ENCODE results near the gene SMAP2.
"Not testable (repeated sequence)": the region's sequence is repeated elsewhere in the genome, so short reads cannot be mapped to it uniquely, and the experiment has no call there.

SMAP2 gene

DNA sequence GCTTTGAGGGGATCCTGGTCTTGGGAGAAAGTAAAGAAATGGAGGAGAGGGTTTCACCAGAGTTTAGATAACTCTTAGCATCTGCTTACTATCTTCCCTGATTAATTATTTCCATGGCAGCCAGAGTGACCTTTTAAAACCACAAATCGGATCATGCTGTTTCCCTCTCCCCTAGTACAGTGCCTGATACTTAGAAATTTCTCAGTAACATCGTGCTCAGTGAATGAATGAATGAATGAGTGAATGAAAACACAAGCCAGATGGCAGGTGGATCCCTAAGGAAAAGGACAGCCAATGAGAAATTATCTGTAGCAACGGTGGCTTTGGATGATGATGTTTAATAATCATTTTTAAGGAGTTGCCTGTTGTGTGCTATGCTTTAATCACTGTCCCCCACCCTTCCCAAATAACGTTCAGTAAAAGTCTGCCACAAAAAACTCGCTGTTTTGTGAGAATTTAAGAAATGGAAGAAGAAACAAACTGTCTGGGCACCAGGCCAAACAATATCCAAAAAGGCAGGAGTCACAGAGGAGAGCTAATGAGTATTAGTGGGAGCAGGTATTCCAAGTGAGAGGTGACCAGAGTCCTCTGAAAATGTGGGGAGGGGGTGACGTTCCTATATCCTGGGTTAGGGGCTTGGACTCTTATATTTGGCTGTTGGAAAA is 737 bp upstream of the SMAP2 start:
- no peak for DNase-seq

DNA sequence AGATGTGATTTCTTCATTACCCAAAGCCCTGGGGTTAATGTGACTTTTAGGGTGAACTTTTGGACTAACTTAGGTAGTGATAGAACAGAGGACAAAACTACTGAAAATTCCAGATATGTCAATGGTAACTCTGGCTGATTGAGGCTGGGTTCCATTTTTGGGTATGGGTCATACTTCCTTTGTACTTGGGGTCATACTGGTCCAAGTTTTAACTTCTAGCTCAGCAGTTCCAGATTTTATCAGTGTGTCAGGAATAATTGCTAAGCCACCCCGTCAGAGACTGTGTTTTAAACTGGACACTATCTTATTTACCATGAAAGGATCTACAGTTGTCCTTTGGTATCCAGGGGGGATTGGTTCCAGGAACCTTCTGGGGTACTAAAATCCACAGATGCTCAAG is 4.0 kb downstream of the SMAP2 start:
- no peak for DNase-seq

DNA sequence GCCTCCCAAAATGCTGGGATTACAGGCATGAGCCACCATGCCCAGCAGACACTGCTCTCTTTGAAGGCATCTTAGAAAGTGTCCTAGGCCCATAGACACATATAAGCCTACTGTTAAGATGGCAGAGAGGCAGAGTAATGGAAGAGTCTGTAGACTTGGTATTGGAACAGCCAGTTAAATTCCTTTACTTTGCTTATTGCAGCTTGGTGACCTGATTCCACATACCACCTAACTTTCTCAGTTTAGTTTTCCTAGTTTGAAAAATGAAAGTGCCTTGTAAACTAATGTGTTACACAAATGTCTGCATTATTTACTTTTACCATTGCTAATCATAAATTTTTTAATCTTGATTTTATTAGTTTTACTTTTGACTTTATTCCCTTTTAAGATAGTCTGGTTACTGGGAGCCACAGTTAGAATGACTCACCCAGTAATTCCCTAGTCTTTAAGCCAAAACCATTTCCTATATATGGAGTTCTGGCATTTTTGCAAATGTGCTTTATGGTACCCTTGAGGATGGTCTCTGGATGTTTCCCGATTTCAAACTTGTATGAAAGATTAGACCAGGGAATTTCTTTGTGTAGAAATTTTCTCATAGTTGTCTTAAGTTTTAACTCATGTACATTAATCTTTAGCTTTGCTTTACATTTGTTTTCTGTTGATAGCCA is 6.4 kb downstream of the SMAP2 start:
- no peak for DNase-seq

DNA sequence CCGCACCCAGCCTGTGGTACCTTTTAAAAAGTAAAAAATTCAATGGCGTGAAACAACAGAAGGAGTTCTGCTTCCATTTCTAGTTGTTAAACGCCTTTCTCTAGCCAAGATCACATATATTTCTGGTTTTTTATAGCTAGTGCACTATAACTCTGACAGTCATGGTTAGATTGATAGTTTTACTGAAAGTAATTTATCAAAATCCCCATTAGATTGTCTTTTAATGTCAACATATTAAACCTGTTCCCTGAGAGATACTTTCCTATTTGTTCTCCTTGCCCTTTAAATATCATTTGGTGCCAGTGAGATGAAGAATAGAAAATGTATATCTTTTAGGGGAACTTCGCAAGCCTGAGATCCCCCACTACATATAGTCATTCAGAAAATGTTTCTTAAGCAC is 7.3 kb downstream of the SMAP2 start:
- DNase-seq, result no peak

DNA sequence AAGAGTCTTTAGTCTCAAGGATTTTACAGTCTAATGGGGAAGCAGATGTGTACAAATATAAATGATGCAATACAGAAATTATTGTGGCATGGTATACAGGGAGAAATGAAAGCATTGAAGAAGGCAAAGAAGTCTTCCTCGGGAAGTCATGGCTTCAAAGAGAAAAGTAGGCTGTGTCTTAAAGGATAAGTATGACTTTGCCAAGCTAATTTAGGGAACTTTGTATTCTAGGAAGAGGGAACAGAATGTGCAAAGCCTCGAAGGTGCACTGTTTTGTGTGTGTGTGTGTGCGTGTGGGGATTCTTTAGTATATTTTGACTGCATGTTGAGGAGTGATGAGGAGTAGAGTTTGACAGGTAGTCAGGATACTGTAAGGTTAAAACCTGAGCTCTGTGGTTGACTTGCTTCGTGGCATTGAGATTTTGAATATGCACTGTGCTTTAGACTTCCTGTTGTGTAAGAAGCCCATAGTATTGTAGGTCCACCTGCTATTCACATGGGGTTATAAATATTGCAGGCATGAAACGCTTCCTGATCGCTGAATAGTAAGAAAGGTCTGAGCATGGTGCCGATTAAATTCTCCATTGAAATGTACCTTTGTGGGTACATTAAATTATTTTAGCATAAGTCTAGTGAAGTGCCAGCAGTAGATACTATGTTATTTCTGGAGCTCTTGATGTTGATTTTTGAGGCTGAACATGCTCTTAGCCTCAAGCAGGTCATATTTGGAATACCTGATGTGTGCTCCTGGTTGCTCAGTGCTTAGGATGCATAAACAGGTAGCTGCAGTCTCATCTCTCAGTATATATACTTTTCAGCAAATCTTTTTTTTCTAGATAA is 8.0 kb downstream of the SMAP2 start:
- no peak for DNase-seq

DNA sequence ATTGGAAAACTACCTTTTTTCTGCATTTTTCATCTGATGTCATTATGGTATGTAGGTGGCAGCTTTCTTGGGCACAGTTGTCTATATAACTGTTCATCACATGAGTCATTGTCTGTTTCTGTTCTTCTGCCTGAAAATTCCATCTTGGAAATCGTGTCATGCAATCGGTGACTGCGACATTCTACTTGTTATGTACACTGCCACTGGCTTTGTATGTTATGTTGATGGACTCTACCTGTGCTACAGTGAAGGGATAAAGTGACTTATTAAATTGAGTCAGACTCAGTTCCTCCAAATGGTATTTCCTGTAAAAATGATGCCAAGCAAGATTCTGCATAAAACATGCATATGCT is 8.6 kb downstream of the SMAP2 start:
- DNase-seq, result no peak

DNA sequence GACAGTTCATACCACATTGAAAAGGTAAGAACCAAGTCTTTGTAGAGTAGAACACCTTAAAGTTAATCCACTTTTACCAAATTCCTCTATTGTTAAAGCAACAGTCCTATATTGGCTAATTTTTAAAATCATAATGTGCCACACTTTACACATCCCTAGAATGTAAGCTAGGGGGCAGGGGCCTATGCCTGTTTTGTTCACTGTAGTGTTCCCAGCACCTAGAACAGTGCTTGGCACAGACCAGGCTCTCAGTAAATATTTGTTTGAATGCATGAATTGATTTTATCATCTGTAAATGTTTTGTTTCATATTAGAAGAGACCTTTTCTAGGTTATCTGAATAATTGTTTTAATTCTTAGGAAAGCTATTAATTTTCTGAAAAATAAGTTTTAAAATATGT is 9.1 kb downstream of the SMAP2 start:
- DNase-seq, result no peak

DNA sequence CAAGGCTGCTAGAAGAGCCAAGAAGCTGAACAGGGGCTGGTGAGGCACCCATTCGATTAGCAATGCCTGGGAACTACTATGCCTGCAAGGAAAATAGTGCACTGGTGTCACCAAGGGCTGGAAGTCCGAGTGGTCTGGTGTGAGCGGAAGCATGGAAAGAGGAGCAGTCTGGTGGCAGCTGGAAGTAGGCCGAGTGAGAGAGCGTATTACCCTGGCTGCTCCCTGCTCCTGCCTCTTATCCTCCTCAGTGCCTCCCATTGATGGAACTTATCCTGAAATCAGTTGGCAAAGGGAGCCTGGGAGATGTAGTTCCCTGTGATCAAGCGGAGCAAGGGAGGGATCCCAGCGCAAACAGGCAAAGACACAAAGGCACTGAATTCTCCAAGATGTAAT is 9.6 kb downstream of the SMAP2 start:
- no peak for DNase-seq

DNA sequence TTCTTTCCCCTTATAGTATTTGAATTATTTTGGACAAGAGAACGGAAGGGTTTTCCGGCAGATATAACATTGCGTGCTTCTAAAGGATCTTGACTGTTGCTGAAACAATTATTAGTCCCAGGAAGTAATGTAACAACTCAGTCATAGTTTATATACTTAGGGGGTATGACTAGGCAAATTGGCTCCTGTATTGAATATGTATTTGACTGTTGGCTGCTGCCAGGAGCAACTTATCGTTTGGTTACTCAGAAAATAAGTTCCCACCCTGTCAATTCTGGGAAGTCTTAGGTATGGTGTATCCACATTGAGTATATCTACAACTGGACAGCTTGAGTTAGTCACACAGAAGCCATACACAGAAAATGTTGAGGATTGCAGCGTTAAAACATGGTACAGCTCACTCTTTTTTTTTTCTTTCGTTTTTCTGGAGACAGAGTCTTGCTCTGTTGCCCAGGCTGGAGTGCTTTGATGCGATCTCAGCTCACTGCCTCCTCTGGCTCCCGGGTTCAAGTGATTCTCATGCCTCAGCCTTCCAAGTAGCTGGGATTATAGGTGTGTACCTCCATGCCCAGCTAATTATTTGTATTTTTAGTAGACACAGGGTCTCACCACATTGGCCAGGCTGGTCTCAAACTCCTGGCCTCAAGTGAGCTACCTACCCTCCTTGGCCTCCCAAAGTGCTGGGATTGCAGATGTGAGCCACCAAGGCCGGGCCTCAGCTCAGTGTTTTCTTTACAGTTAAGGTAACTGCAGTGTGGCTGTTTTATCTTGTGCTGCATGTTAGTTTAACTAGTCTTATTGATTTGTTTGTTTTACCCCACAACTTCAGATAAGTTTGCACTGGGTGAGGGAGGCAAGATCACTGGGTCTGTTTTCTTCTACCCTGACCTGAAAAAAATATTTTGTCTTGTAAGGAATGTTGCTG is 10.2 kb downstream of the SMAP2 start:
- no peak for DNase-seq

DNA sequence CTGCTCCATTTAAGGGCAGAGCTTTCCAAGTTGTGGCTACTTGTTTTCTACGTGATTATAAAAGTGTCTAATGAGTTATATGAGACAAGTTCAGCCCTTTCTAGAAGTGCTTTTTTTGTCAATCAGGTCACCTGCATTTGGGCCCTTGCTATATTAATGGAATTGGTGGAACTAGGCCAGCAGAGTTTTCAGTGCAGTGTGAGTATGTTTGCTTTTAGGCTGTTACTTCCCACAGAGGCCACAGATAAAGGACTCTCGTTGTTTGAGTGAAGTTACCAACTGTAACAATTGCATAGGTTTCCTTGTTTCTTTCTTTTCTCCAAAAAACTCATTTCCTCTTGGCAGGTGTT is 10.9 kb downstream of the SMAP2 start:
- DNase-seq, result no peak

DNA sequence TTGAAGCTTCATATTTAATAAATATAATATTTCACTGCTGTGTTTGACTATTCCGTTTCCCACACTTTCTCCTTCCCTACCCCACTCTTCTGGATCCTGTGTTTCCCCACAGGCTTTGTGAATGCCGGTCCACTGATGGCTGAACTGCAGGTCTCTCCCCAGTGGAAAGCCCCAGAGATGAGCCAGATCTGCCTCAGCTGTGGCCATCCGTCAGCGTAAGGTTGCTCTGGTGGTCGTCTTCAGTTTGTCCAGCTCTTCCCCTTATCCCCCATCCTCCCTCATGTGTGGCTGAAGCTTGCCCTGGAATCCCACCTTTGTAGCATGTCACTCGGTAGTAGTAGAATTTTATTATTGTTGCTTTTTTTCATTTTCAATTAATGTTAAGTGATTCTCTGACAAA is 11.4 kb downstream of the SMAP2 start:
- DNase-seq, result no peak

DNA sequence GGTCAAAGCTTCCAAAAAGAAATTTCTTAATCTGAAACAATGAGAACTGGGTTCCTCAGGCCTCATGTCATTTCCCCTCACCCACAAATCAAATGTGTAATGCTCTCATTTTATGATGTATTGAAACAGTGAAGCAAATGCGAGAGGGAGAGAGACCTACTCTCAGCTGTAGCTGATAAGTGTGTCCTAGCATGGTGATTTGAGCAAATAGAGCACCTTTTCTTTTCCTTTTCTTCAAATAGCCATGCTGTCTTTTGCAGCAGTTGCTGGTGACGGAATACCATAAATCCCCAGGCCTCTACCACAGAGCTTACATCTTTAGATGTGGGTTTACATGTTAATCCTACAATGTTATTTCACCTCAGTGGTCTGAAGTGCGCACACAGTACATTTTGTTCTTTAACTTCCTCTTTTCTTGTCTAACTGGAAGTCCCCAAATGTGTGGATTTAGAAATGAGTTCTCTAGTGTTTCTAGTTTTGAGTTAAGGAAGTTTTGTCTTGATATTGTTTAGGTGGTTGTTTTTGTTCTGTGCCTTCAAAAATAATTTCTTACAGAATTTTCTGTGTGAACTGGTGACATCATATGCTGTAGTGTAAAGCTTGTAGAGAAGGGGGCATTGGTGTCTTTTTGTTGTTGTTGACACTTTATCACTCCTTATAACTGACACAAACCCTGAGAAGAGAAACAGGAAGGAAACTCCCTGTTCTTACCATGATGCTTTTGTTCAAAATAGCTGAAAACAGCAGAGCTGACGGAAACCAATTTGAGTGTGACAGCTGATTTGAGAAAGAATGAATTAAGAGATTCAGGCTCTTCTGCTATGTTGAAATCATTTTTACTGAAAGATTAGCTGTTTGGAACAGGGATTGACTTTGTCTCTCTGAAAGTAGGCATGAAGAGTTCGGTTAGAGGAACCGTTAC is 12.2 kb downstream of the SMAP2 start:
- DNase-seq, result no peak

DNA sequence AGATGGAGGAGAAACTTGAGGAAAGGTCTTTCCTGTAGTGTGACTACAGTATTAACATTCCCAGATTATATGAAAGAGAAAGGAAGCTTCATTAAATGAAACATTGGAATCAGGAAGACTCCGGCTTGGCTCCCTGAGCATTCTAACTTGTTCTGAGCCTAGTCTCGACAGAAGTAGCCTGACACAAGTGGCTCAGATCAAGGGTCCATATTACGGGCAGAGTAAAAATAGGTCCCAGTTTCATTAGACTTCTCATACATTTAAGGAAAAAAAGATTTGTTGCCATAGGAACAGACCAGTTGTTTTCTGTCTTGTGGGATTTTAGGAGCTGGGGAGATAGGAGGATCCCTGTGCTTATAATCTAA is 12.8 kb downstream of the SMAP2 start:
- DNase-seq, result no peak

DNA sequence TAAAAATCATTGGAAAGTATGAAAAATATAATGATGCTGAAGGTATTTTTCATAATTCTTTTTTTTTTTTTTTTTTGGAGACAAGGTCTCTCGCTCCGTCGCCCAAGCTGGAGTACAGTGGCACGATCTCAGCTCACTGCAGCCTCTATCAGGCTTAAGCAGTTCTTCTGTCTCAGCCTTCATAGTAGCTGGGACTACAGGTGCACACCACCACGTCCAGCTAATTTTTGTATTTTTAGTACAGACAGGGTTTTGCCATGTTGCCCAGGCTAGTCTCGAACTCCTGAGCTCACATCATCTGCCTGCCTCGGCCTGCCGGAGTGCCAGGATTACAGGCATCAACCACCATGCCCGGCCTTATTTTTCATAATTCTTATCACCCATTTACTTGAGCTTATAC is 13.3 kb downstream of the SMAP2 start:
- no peak for DNase-seq

DNA sequence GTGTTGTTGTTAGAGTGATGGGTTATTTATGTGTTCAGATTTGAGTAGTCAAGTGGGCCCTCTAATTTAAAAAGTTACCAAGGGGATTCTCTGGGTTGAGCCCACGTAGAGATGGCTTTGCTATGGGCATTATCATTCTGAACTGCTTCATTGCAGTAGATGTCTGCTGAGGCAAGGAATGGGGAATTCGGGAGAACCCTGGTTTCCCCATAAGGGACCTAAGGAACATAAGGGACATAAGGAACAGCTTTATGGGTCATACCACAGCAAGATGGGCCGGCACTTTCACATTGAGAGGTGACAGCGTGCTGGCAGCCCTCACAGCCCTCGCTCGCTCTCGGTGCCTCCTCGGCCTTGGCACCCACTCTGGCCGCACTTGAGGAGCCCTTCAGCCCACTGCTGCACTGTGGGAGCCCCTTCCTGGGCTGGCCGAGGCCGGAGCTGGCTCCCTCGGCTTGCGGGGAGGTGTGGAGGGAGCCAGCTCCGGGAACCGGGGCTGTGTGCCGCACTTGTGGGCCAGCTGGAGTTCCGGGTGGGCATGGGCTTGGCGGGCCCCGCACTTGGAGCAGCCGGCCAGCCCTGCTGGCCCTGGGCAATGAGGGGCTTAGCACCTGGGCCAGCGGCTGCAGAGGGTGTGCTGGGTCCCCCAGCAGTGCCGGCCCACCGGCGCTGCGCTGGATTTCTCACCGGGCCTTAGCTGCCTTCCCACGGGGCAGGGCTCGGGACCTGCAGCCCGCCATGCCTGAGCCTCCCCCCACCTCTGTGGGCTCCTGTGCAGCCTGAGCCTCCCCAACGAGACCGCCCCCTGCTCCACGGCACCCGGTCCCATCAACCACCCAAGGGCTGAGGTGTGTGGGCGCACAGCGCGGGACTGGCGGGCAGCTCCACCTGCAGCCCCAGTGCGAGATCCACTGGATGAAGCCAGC is 14.1 kb downstream of the SMAP2 start:
- DNase-seq, result not testable (repeated sequence)

DNA sequence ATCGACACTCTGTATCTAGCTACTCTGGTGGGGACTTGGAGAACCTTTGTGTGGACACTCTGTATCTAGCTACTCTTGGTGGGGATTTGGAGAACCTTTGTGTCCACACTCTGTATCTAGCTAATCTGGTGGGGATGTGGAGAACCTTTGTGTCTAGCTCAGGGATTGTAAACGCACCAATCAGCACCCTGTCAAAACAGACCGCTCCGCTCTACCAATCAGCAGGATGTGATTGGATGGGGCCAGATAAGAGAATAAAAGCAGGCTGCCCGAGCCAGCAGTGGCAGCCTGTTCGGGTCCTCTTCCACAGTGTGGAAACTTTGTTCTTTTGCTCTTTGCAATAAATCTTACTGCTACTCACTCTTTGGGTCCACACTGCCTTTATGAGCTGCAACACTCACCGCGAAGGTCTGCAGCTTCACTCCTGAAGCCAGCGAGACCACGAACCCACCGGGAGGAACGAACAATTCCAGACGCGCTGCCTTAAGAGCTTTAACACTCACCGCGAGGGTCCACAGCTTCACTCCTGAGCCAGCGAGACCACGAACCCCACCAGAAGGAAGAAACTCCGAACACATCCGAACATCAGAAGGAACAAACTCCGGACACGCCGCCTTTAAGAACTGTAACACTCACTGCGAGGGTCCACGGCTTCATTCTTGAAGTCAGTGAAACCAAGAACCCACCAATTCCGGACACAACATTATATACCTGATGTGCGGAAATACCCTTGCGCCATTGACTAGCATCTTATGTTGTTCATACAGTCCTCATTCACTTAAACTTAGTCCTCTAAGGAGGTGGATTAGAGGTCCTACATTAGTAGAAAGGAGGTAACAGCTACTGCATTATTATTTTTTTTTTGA is 15.2 kb downstream of the SMAP2 start:
- not testable (repeated sequence) for DNase-seq

DNA sequence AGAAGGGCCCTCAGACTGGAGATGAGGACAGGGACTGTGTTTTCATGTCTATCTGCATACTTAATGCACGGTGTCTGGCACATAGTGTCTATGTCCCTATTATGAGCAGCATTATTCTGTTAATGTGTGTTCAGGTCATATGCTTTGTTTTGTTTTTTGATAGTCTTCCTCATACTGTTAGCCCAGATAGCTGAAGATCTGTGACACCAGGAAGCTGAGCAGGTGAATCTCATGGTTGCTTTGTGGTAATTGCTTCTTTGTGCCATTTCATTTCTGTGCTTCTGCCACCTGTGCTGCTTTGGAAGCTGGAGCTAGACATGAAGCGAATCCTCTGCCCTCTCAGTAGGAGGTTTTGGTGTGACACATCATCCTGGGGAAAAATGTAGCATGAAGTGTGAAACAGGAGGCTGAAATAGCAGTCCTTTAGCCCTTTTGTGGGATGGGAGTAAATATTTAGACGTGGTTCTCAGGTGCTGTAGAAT is 15.8 kb downstream of the SMAP2 start:
- DNase-seq, result no peak

DNA sequence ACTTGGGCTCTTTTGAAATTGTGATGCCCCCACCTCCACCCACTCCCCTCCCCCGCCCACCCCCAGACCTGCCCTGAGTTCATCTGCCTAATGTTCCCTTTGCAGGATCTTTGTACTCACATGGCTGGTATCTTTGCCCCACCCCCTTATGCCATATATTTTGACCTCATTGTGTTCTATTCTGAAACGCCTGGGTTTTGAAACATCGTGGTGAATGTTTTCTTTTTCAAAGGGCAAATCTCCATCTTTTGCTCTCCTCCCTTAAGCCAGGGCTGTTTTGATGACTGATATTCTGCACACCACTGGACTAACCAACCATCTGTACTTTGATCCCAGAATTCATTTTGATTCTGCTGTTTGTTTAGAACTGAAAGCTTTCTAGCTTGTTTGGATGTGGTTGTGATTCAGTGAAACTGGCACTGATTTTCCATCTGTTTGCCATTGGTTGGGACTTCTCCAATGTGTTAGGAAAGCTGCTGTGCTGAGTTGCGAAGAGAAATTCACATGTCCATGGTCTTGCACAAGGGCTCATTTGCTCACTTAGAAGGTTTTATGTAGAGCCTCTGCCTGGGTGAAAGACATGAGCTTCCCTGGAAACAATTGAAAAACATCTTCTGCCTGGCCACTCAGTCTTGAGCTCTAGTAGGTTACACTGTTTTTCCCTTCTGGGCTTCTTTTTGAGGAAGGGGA is 16.5 kb downstream of the SMAP2 start:
- no peak for DNase-seq

DNA sequence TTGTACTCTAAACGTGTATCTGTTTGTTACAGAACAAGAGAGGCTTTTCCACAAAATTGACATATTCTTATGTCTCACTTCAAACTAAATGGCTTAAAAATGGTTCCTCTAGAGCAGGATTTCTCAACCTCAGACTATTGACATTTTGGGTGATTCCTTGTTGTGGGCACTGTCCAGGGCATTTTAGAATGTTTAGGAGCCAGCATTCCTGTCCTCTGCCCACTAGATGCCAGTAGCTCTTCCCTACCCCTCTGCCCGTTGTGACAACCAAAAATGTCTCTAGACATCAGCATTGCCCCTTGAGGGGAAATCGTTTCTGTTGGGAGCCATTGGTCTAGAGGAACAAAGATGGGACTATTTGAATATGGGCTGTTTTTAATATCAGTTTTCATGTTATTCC is 17.3 kb downstream of the SMAP2 start:
- no peak for DNase-seq
